SK-MEL-5 (cell line): ENCODE data around the gene UBE2I. TPM values are rescaled to one million over a fixed set of nuclear protein-coding genes. Genes with fewer than 3 reads are reported as not detected.
"Not testable (repeated sequence)": the region's sequence is repeated elsewhere in the genome, so short reads cannot be mapped to it uniquely, and the experiment has no call there.

Experiments used
- DNase-seq: peaks from one replicate; pipeline ENCODE4 v3.0.0-alpha.2; 2016; ENCODE audit warnings: low read depth, low spot score
- in situ Hi-C: cut with HindIII; loops from 2 replicates; pipeline ENCODE4 v1.10.0; 2016; ENCODE audit warnings: low sequenced_read_pairs, high pct_unique_total_duplicates, low pct_unique_long_range_greater_than_20kb
- total RNA-seq: library from RNA; depleted of rRNA; stranded (reverse); fragments of >200 nt; shearing (Covaris generic); gene quantifications from 2 replicates; pipeline ENCODE4 v1.2.3, GENCODE V29; 2014

The UBE2I gene
- total RNA-seq, 1 experiment from 2014 or later = 55.2 TPM

- DNase-seq = no peak
- in situ Hi-C loops = no loop called here
Measured at GRCh38 chr16:1287982-1288670, 21.3 kb upstream of the UBE2I start.

GRCh38 chr16:1288813-1289476, 20.5 kb upstream of the UBE2I start:
- no peak for DNase-seq
- in situ Hi-C loops = no loop called here

GRCh38 chr16:1289477-1289866, 20.0 kb upstream of the UBE2I start:
- in situ Hi-C loops = no loop called here
- DNase-seq = no peak

- no peak for DNase-seq
- in situ Hi-C loops = no loop called here
Measured at GRCh38 chr16:1290063-1290501, 19.4 kb upstream of the UBE2I start.

GRCh38 chr16:1290860-1291575, 18.4 kb upstream of the UBE2I start:
- no peak for DNase-seq
- in situ Hi-C loops = no loop called here

GRCh38 chr16:1291576-1291974, 17.9 kb upstream of the UBE2I start:
- in situ Hi-C loops = no loop called here
- no peak for DNase-seq

GRCh38 chr16:1292208-1292607, 17.2 kb upstream of the UBE2I start:
- DNase-seq, in situ Hi-C loops: not testable (repeated sequence)

- in situ Hi-C loops, DNase-seq: not testable (repeated sequence)
Measured at GRCh38 chr16:1292808-1293207, 16.6 kb upstream of the UBE2I start.

- in situ Hi-C loops = no loop called here
- DNase-seq = no peak
Measured at GRCh38 chr16:1293921-1294656, 15.3 kb upstream of the UBE2I start.

GRCh38 chr16:1295465-1295864, 14.0 kb upstream of the UBE2I start:
- in situ Hi-C loops = no loop called here
- no peak for DNase-seq

GRCh38 chr16:1296688-1297017, 12.8 kb upstream of the UBE2I start:
- in situ Hi-C loops = not testable (repeated sequence)

GRCh38 chr16:1297018-1297696, 12.3 kb upstream of the UBE2I start:
- DNase-seq = peak; percentile 41

More at GRCh38 chr16:1296688-1297017, 12.8 kb upstream of the UBE2I start:
- DNase-seq = not testable (repeated sequence)

GRCh38 chr16:1298406-1298805, 11.0 kb upstream of the UBE2I start:
- in situ Hi-C loops = no loop called here

More at GRCh38 chr16:1297018-1297696, 12.3 kb upstream of the UBE2I start:
- in situ Hi-C loops = no loop called here

GRCh38 chr16:1299012-1299867, 10.2 kb upstream of the UBE2I start:
- DNase-seq = no peak

More at GRCh38 chr16:1298406-1298805, 11.0 kb upstream of the UBE2I start:
- DNase-seq = no peak

GRCh38 chr16:1299868-1300203, 9.6 kb upstream of the UBE2I start:
- no peak for DNase-seq
- in situ Hi-C loops = no loop called here

More at GRCh38 chr16:1299012-1299867, 10.2 kb upstream of the UBE2I start:
- in situ Hi-C loops = no loop called here

GRCh38 chr16:1300664-1301476, 8.6 kb upstream of the UBE2I start:
- DNase-seq = peak; percentile 58
- in situ Hi-C loops = no loop called here
